Parathyroid adenoma (tissue), 2 donors: ENCODE results near the gene CXCR4.

ENCODE experiments used
- H2AFZ ChIP-seq: fragments of 300-600 bp; sonication (generic); one replicate; pipeline ENCODE4 v1.7.0; 2017; ENCODE audit warnings: antibody characterized with exemption, mild to moderate bottlenecking
- H3K27ac ChIP-seq: fragments of 300-600 bp; sonication (generic); one replicate; pipeline ENCODE4 v1.7.0; 2017
- H3K27me3 ChIP-seq: fragments of 300-600 bp; sonication (generic); one replicate; pipeline ENCODE4 v1.7.0; 2017; ENCODE audit warnings: low read length; ENCODE audit not compliant: control insufficient read depth, insufficient read depth
- H3K36me3 ChIP-seq: fragments of 300-600 bp; sonication (generic); one replicate; pipeline ENCODE4 v1.7.0; 2017; ENCODE audit warnings: low read length; ENCODE audit not compliant: control insufficient read depth, insufficient read depth
- H3K4me1 ChIP-seq: fragments of 300-600 bp; sonication (generic); one replicate; pipeline ENCODE4 v1.7.0; 2017; ENCODE audit warnings: control low read depth
- H3K4me2 ChIP-seq: fragments of 300-600 bp; sonication (generic); one replicate; pipeline ENCODE4 v1.7.0; 2017; ENCODE audit warnings: low read length
- H3K4me3 ChIP-seq: fragments of 300-600 bp; sonication (generic); one replicate; pipeline ENCODE4 v1.7.0; 2017; ENCODE audit warnings: low read depth, low read length
- H3K79me2 ChIP-seq: fragments of 300-600 bp; sonication (generic); one replicate; pipeline ENCODE4 v1.7.0; 2017; ENCODE audit warnings: control low read depth
- H3K9ac ChIP-seq: fragments of 300-600 bp; sonication (generic); one replicate; pipeline ENCODE4 v1.7.0; 2017; ENCODE audit warnings: mild to moderate bottlenecking
- H3K9me3 ChIP-seq: fragments of 300-600 bp; sonication (generic); one replicate; pipeline ENCODE4 v1.7.0; 2017; ENCODE audit warnings: low read length; ENCODE audit not compliant: control insufficient read depth
- TF ChIP-seq, protein P1 (sequence below): fragments of 300-600 bp; sonication (generic); IDR thresholded peaks from one replicate; pipeline ENCODE4 v1.7.0; 2017; ENCODE audit warnings: antibody characterized with exemption, mild to moderate bottlenecking
- donor health status: primary hyperparathyroidism.

CXCR4 gene

DNA sequence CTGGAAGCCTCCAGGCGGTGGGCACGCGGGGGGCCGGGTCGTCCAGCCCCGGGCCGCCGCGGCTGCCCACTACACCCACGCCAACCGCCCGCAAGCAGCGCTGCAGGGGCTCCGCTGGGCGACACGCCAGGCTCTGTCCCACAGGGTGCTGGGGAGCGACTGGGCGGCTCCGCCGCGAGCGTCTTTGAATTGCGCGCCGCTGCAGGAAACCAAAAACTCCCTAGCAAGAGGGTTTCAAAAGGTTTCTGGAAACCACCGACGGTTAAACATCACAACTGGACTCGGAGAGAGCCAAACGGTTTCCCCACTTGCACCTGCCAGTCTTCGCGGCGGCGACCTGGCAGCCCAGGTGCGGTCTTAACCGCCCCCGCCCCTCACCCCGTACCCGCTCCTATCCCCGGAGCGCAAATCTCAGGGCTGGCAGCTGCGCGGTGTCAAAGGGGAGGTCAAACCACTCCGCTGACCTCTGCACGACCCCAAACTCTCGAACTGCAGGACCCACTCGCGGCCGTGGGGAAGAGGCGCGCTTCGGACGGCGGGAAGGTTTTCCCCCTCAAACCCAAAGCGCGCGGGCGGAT is 1.0 kb downstream of the CXCR4 start:
- no peak overlapping the region for H3K27ac ChIP-seq
- no peak overlapping the region for H3K9ac ChIP-seq
- H3K36me3 ChIP-seq, result no peaks in the 10 kb centered on the region
- peaks cover 6% of the 10 kb centered on the region for H3K4me1 ChIP-seq
- peak overlapping the region; percentile 33 for H2AFZ ChIP-seq
- H3K27me3 ChIP-seq, result peaks cover 11% of the 10 kb centered on the region
- TF ChIP-seq, protein P1, sequence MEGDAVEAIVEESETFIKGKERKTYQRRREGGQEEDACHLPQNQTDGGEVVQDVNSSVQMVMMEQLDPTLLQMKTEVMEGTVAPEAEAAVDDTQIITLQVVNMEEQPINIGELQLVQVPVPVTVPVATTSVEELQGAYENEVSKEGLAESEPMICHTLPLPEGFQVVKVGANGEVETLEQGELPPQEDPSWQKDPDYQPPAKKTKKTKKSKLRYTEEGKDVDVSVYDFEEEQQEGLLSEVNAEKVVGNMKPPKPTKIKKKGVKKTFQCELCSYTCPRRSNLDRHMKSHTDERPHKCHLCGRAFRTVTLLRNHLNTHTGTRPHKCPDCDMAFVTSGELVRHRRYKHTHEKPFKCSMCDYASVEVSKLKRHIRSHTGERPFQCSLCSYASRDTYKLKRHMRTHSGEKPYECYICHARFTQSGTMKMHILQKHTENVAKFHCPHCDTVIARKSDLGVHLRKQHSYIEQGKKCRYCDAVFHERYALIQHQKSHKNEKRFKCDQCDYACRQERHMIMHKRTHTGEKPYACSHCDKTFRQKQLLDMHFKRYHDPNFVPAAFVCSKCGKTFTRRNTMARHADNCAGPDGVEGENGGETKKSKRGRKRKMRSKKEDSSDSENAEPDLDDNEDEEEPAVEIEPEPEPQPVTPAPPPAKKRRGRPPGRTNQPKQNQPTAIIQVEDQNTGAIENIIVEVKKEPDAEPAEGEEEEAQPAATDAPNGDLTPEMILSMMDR, result no peak
- peak overlapping the region; percentile 75 for H3K4me2 ChIP-seq
- H3K9me3 ChIP-seq, result no peaks in the 10 kb centered on the region
- no peaks in the 10 kb centered on the region for H3K79me2 ChIP-seq
- H3K4me3 ChIP-seq, result peak overlapping the region; percentile 46

DNA sequence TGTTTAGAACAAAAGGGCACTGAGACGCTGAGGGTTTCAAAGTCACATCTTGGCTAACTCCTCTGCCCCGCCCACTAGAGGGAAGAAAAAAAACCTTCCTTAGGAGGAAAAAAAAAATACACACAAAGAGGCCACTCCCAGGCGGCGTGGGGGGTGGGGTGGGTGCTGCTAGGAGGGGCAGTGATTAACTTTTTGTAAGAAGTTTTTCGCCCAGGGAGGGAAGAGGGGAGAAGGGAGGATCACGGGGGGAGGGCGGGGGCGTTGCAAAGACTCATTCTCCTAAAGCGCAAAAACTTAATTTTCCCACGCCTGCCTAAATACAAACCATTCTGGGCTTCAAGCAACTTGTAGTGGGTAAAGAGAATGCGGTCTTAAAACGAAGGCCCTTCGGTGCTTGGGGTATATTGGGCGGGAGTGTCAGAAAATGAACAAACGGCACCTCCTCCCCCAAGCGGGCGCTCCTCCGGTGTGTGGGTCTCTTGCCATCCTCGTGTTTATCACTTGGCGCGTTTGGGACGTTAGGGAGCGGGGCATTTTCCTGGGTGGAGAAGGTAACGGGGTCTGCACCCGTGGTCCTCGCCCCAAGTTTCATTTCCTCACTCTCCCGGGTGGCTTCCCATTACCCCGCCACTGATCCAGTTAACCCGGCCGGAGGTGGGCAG is 1.7 kb downstream of the CXCR4 start:
- Histone ChIP-seq H3K79me2 (no peaks in the 10 kb centered on the region), H3K36me3 (no peaks in the 10 kb centered on the region), H3K27me3 (peaks cover 11% of the 10 kb centered on the region), H3K9me3 (no peaks in the 10 kb centered on the region), H2AFZ (peak overlapping the region; percentile 33), H3K9ac (no peak overlapping the region), H3K27ac (no peak overlapping the region), H3K4me1 (peaks cover 6% of the 10 kb centered on the region), H3K4me3 (peak overlapping the region; percentile 46), H3K4me2 (peak overlapping the region; percentile 75)
- TF ChIP-seq, protein P1, result no peak

DNA sequence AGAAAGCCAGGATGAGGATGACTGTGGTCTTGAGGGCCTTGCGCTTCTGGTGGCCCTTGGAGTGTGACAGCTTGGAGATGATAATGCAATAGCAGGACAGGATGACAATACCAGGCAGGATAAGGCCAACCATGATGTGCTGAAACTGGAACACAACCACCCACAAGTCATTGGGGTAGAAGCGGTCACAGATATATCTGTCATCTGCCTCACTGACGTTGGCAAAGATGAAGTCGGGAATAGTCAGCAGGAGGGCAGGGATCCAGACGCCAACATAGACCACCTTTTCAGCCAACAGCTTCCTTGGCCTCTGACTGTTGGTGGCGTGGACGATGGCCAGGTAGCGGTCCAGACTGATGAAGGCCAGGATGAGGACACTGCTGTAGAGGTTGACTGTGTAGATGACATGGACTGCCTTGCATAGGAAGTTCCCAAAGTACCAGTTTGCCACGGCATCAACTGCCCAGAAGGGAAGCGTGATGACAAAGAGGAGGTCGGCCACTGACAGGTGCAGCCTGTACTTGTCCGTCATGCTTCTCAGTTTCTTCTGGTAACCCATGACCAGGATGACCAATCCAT is 2.7 kb downstream of the CXCR4 start:
- Histone ChIP-seq H3K4me1 (peaks cover 6% of the 10 kb centered on the region), H3K36me3 (no peaks in the 10 kb centered on the region), H3K27ac (no peak overlapping the region), H3K4me3 (no peak overlapping the region), H3K4me2 (no peak overlapping the region), H3K27me3 (peaks cover 11% of the 10 kb centered on the region), H3K9me3 (no peaks in the 10 kb centered on the region), H2AFZ (no peak overlapping the region), H3K9ac (no peak overlapping the region), H3K79me2 (no peaks in the 10 kb centered on the region)
- TF ChIP-seq, protein P1, result no peak

DNA sequence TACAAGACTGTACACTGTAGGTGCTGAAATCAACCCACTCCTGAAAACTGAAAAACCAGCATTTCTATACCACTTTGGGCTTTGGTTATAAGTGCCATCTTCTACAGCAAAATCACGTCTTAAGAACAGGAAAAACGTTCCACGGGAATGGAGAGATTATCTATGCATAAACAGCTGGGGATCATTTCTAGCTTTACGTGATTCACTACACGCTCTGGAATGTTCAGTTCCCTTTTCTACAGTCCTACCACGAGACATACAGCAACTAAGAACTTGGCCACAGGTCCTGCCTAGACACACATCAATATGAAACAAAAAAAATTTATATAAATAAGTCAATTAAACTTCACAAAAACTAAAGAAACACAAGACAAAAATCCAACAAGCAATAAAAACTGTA is 3.6 kb downstream of the CXCR4 start:
- peaks cover 2% of the 10 kb centered on the region for H3K4me1 ChIP-seq
- H3K9ac ChIP-seq, result no peak overlapping the region
- H3K9me3 ChIP-seq, result no peaks in the 10 kb centered on the region
- H3K36me3 ChIP-seq, result no peaks in the 10 kb centered on the region
- H2AFZ ChIP-seq, result no peak overlapping the region
- no peak overlapping the region for H3K4me3 ChIP-seq
- no peak overlapping the region for H3K4me2 ChIP-seq
- H3K79me2 ChIP-seq, result no peaks in the 10 kb centered on the region
- no peak overlapping the region for H3K27ac ChIP-seq
- TF ChIP-seq, protein P1, result no peak
- peaks cover 11% of the 10 kb centered on the region for H3K27me3 ChIP-seq
